Stimulated activated CD4-positive, alpha-beta T cell treated with anti-CD3 and anti-CD28 coated beads, Interleukin-1b, Interleukin-23, amount 100 ng/mL, for 4 hours (primary cell): Measurements from ENCODE around the gene HUS1.
"Not testable (repeated sequence)": the region's sequence is repeated elsewhere in the genome, so short reads cannot be mapped to it uniquely, and the experiment has no call there.

Source experiments
- DNase-seq, 2 donors: peaks; one replicate each; pipeline ENCODE4 v3.0.0-alpha.2; 2020; ENCODE audit warnings: low read depth in 2 of 2

Gene HUS1

DNA sequence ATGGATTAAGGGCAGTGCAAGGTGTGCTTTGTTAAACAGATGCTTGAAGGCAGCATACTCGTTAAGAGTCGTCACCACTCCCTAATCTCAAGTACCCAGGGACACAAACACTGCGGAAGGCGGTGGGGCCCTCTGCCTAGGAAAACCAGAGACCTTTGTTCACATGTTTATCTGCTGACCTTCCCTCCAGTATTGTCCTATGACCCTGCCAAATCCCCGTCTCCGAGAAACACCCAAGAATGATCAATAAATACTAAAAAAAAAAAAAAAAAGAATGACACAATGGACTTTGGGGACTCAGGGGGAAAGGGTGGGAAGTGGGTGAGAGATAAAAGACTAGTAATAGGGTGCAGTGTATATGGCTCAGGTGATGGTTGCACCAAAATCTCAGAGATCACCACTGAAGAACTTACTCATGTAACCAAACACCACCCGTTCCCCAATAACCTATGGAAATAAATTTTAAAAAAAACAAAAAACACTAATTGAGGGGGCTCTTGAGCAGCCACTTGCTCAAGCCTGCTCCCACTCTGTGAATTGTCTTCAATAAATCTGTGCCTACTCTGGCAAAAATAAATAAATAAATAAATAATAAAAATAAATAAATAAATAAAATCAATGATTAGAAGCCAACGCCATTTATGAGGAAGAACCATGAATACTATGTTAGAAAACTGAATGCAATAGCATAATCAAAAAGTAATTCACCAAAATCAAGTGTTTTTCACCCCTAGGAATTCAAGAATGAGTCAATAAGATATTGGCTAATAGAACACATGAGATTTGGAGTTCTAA is 56.1 kb downstream of the HUS1 start:
- not testable (repeated sequence) for DNase-seq

DNA sequence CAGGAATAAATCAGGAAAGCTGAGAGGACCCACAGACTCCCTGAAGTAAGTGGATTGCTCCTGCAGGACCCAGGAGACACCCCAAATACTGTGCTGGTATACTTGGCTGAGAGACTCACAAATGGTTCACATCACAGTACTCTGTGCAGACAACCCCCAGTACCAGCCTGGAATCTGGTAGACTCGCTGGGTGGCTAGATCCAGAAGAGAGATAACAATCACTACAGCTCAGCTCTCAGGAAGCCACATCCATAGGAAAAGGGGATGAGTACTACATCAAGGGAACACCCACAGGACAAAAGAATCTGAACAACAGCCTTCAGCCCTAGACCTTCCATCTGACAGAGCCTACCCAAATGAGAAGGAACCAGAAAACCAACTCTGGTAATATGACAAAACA is 62.9 kb downstream of the HUS1 start:
- not testable (repeated sequence) for DNase-seq

DNA sequence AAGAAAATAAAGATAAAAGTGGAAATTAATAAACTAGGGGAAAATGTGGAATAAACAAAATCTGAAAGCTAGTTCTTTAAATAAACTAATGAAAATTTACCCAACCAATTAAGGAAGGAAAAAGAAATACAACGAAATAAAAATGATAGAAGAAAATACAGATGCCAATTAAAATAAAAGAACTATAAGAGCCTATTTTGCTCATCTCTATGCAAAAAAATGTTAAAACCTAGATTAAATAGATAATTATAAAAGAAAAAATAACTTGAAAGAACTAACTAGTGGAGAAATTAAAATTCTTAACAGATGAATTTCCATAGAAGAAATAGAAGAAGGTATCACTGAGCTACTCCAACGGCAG is 63.8 kb downstream of the HUS1 start:
- no peak for DNase-seq

DNA sequence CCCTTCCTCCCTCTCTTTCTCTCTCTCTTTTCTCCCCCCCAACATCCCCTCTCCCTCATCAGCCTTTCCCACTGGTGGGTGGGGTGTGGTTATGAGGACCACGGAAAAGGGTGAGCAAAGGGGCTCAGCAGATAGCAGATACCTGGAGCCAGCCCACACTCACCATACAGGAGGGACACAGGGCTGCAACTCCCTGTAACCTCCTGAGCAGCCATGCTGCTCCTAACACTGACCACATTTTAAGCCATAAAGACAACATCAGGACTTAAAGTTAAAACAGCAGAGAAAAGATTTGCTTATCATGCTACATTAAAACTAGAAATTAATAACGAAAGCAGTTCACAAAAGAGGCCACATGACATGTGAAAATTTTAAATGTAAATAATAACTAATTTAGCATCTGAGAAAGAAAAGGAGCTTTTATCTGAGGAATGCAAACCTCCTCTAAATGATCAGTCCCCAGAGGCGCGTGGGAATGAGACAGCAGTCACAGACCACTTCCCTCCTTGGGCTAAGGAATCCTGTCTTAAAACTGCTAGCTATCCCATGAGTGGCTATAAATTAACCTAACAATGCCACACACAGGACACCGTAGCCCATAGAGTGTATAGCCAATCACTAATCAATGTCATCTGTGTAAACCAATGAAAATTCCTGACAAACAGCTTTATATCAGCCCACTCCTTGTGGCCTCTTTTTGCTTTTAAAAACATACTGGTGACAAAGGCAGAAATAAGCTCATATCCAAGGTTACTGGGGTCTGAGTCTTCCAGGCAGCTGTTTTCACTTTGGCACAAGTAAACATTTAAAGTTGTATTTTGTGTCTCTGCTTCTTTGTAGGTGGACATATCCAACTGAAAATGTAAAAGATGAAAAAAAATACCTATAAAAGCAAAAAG is 64.4 kb downstream of the HUS1 start:
- DNase-seq, result no peak
